Heart right ventricle (tissue), 16 donors: ENCODE results near the gene MYCL. TPM values are rescaled to one million over a fixed set of nuclear protein-coding genes. Genes with fewer than 3 reads are reported as not detected.

Experiments
- ATAC-seq, 8 donors: fragments of 200-7000 bp; cut with Tn5 transposase; one replicate each; pipeline ENCODE4 v1.9.1; 2020; ENCODE audit warnings: mild to moderate bottlenecking in 8 of 8, moderate library complexity in 8 of 8, moderate number of reproducible peaks in 1 of 8
- DNase-seq, 2 donors: peaks; one replicate each; pipeline ENCODE4 v3.0.0-alpha.2; 2020
- H3K27ac ChIP-seq, 10 donors: fragments of 200-600 bp; sonication (generic) in 2 of 10; one replicate each; pipeline versions ENCODE4 v1.5.0 to v1.8.0; 2020 to 2022; ENCODE audit warnings: mild to moderate bottlenecking in 3 of 10
- H3K27me3 ChIP-seq, 7 donors: fragments of 200-600 bp; one replicate each; pipeline ENCODE4 v1.8.0; 2021 to 2022; ENCODE audit warnings: mild to moderate bottlenecking in 2 of 7
- H3K36me3 ChIP-seq, 9 donors: fragments of 200-600 bp; sonication (generic) in 1 of 9; one replicate each; pipeline versions ENCODE4 v1.5.0 to v1.8.0; 2020 to 2022; ENCODE audit warnings: mild to moderate bottlenecking in 2 of 9
- H3K4me1 ChIP-seq, 9 donors: fragments of 200-600 bp; sonication (generic) in 1 of 9; one replicate each; pipeline versions ENCODE4 v1.5.0 to v1.8.0; 2020 to 2022; ENCODE audit warnings: mild to moderate bottlenecking in 4 of 9
- H3K4me3 ChIP-seq, 10 donors: fragments of 200-600 bp; sonication (generic) in 2 of 10; one replicate each; pipeline versions ENCODE4 v1.5.0 to v1.8.0; 2020 to 2022; ENCODE audit warnings: mild to moderate bottlenecking in 7 of 10, moderate library complexity in 2 of 10
- H3K9me3 ChIP-seq, 11 donors: fragments of 200-600 bp in 10 of 11; sonication (generic) in 2 of 11; one replicate each; pipeline versions ENCODE4 v1.5.0 to v1.8.0; 2013 to 2022; ENCODE audit warnings: mild to moderate bottlenecking in 2 of 11, control low read depth in 1 of 11, moderate library complexity in 1 of 11
- WGBS, 2 donors: extraction: QIAGEN DNeasy Blood & Tissue Kit; methylation state at CpG; one replicate each; pipeline ENCODE4 v1.1.7; 2013; ENCODE audit warnings: inconsistent platforms in 1 of 2; 5-methylcytosine and 5-hydroxymethylcytosine counted together
- intact Hi-C, 10 donors: fragments of 100-400 bp; cut with DNase I; formaldehyde crosslinking; loops; one replicate each; pipeline versions ENCODE4 v1.11.1 to v1.14.2; 2022
- polyA plus RNA-seq, 2 donors: library from polyadenylated mRNA; stranded (reverse); fragments of 200-250 nt; gene quantifications; one replicate each; pipeline ENCODE4 v1.2.3, GENCODE V29; 2013
- total RNA-seq, 10 donors: library from RNA; stranded (reverse); fragmentation: NEBNext Ultra II Directional in 3 of 10; extraction: Animal tissue kit (Norgen Biotek cat#: 25700) in 3 of 10; gene quantifications; one replicate each; pipeline versions ENCODE4 v1.2.1 to v1.2.4, GENCODE V29; 2021 to 2023
- TF ChIP-seq, protein P1 (sequence below), 9 donors: fragments of 200-600 bp; sonication (generic) in 2 of 9; IDR thresholded peaks; one replicate each; pipeline versions ENCODE4 v1.5.0 to v1.8.0; 2021 to 2022; ENCODE audit warnings: antibody characterized with exemption in 9 of 9, mild to moderate bottlenecking in 5 of 9, moderate library complexity in 1 of 9
- donor health status: Arrhythmogenic right ventricular cardiomyopathy.
- donor health status: ischemic (EF 13 %, LVEDD 7.1; RV severe dilation, severe dysfunction).
- donor health status: healthy with polysubstance abuse.
- donor health status: DM: no; HTN: yes; CAD: no.
- donor health status: DM: no; HTN: no; CAD: no.
- donor health status: ischemic (EF 25% LVEDD 6.9; RV normal size, moderate dysfunction).
- donor health status: ischemic (EF 25% LVEDD 5.7; RV mildly dilated, moderate dysfunction).
- donor health status: healthy.
- donor health status: DM: yes; HTN: yes; CAD: no.
- donor health status: Ischemic cardiomyopathy.
- donor health status: ischemic (EF 35%, LVEDD 5.7; RV mildly dilated, moderate dysfunction).
- donor health status: nonischemic (EF 11% LVEDD 7.7; RV severe dilation, severe dysfunction).
- donor health status: DM: yes; HTN: yes; CAD: no.
- donor health status: PGD.
- donor health status: ischemic (EF 29% LVEDD 5.4; RV normal size, mild dysfunction).
- donor health status: nonischemic (EF 23%, LVEDD 6.1; RV moderate dilation, normal function).

Gene MYCL
- total and polyA plus RNA-seq, 12 donors, result 0.07 to 2.5 (median 0.55) TPM

DNA sequence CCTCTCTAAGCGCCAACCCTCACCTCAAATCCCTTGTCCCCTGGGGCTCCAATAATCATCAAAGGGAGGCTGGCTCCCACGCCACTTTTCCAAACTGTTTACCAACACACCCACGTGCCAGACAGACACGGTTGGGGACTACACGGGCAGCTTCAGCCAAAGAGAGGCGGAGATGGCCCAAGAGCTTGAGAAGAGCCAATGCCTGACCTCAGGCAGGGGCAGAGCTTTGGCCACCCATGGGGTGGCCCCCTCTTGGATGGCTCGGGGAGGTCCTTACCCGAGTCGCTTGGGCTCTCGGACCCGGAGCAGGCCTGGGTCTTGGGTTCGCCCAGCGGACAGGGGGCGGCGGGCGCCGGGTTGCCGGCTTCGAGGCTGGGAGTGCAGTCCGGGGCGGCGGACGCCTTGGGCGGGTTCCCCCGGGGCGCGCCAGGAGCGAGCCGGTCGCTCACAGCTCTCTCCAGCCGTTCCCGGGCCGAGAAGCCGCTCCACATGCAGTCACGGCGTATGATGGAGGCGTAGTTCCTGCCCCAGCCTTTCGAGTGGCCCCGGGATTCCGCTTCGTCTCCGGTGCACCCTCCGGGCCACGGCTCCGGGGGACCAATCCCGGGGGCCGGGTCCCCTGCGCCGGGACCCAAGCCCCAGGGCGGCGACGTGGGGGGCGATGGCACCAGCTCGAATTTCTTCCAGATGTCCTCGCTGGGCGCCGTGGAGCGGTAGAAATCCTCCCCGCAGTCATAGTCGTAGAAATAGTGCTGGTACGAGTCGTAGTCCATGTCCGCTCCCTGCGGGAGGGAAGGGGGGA, 854 bp downstream of the MYCL start:
- H3K27ac ChIP-seq, result peak overlapping the region in 2 of 10 donors; percentile 9 to 64
- peaks cover 3 to 19% (median 16%) of the 10 kb centered on the region in 9 donors for H3K4me1 ChIP-seq
- peaks cover 0 to 75% (median 55%) of the 10 kb centered on the region in 7 donors for H3K27me3 ChIP-seq
- intact Hi-C loops, result loop anchor here in 5 of 10 donors (5.0 kb wide), 3 partner anchors 54 to 84 kb away; no protein-coding TSS in a partner anchor
- ATAC-seq (peak in 6 of 8 donors; percentile 35 to 43 (median 38)), DNase-seq (peak in 1 of 2 donors; percentile 24)
- TF ChIP-seq, protein P1, sequence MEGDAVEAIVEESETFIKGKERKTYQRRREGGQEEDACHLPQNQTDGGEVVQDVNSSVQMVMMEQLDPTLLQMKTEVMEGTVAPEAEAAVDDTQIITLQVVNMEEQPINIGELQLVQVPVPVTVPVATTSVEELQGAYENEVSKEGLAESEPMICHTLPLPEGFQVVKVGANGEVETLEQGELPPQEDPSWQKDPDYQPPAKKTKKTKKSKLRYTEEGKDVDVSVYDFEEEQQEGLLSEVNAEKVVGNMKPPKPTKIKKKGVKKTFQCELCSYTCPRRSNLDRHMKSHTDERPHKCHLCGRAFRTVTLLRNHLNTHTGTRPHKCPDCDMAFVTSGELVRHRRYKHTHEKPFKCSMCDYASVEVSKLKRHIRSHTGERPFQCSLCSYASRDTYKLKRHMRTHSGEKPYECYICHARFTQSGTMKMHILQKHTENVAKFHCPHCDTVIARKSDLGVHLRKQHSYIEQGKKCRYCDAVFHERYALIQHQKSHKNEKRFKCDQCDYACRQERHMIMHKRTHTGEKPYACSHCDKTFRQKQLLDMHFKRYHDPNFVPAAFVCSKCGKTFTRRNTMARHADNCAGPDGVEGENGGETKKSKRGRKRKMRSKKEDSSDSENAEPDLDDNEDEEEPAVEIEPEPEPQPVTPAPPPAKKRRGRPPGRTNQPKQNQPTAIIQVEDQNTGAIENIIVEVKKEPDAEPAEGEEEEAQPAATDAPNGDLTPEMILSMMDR (IDR thresholded peaks at IDR 0.05), result no peak
- 4% methylated on average over 64 of the region's 64 CpGs for WGBS, 2 donors
- peak overlapping the region; percentile 32 to 75 (median 64) for H3K4me3 ChIP-seq
- H3K36me3 ChIP-seq, result no peaks in the 10 kb centered on the region
- H3K9me3 ChIP-seq, result no peaks in the 10 kb centered on the region

GRCh38 chr1:39899611-39900538, 1.8 kb downstream of the MYCL start:
- intact Hi-C loops, result loop anchor here in 7 of 10 donors (5.0 to 10.0 kb wide), 4 partner anchors 53 to 83 kb away; no protein-coding TSS in a partner anchor

GRCh38 chr1:39898648-39899603, 2.8 kb downstream of the MYCL start:
- H3K27ac ChIP-seq, result no peak overlapping the region
- no peak overlapping the region for H3K4me3 ChIP-seq
- no peaks in the 10 kb centered on the region for H3K36me3 ChIP-seq
- DNase-seq (peak in 1 of 2 donors; percentile 14), ATAC-seq (no peak)
- TF ChIP-seq, protein P1 (IDR thresholded peaks at IDR 0.05), result no peak
- WGBS, 2 donors, result 60 to 67% methylated on average over 14 of the region's 14 CpGs
- H3K4me1 ChIP-seq, result peaks cover 3 to 27% (median 16%) of the 10 kb centered on the region in 9 donors
- H3K9me3 ChIP-seq, result no peaks in the 10 kb centered on the region
- intact Hi-C loops, result loop anchor here in 3 of 10 donors (5.0 to 10.0 kb wide), 2 partner anchors 54 to 82 kb away; no protein-coding TSS in a partner anchor
- peaks cover 0 to 86% (median 45%) of the 10 kb centered on the region in 7 donors for H3K27me3 ChIP-seq

More at GRCh38 chr1:39899611-39900538, 1.8 kb downstream of the MYCL start:
- TF ChIP-seq, protein P1 (IDR thresholded peaks at IDR 0.05), result no peak
- Histone ChIP-seq H3K36me3 (no peaks in the 10 kb centered on the region), H3K27me3 (peaks cover 0 to 84% (median 53%) of the 10 kb centered on the region in 7 donors), H3K9me3 (no peaks in the 10 kb centered on the region), H3K4me1 (peaks cover 3 to 25% (median 16%) of the 10 kb centered on the region in 9 donors), H3K27ac (no peak overlapping the region), H3K4me3 (peak overlapping the region in 2 of 10 donors; percentile 62 to 67)
- ATAC-seq, result no peak
- DNase-seq, result no peak
- 80 to 82% methylated on average over 8 of the region's 8 CpGs for WGBS, 2 donors
